ENCODE results near the gene PKP1. TPM values are rescaled to one million over a fixed set of nuclear protein-coding genes. Genes with fewer than 3 reads are reported as not detected.

The PKP1 gene
- total RNA-seq, 1 experiment from 2014 or later: 0.15 TPM

DNA sequence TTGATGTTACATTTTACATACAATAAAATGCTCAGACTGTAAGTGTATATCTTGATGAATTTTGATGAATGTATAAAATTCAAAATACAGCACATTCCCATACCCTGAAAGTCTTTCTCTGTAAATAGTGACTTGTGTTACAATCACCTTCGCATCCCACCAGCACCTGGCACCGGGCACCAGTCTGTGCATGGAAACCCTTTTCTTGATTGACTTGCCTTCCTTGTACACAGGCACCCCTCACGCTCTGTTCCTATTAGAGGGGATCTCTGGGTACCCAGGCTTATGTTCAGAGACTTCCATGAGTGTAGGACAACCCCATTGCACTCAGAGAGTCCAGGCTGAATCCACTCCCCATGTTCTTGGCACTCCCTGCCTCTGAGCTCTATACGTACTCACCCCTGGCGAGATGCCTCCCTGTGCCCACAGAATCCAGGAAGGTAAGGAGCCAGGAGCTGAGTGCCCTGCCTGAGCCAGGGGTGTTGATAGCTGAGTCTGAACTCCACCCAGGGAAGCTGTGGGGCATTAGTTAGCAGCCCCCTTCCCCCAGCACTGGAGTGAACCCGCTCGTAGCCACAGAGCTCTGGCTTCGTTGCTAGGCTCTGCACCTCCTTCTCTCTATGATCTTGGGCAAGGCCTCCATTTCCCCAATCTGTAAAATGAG is 22.5 kb upstream of the PKP1 start:
- no peak for DNase-seq (ENCODE audit: low read depth)

GRCh38 chr1:201261771-201262547 is 21.3 kb upstream of the PKP1 start:
- no peak for DNase-seq (ENCODE audit: low read depth)

GRCh38 chr1:201262963-201263608 is 20.2 kb upstream of the PKP1 start:
- DNase-seq (ENCODE audit: low read depth): no peak

GRCh38 chr1:201264072-201264471 is 19.2 kb upstream of the PKP1 start:
- DNase-seq (ENCODE audit: low read depth): no peak

DNA sequence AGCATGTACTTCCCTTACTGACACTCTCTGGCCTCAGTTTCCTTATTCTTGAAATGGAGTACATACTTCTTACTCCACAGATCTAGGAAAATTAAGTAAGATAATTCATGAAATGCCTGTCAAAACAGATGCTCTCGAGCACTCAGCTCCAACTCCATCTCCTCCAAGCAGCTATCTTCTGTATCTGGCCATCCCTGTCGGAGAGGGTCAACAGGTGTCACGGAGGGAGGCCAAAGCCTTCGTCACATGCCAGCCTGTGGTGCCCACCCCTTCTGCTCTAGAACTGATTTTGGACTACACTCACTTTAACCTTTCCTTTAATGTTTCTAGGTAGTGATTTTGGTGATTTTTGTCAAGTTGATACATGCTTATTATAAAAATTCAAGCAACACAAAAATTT is 18.8 kb upstream of the PKP1 start:
- no peak for DNase-seq (ENCODE audit: low read depth)

GRCh38 chr1:201265756-201266155 is 17.6 kb upstream of the PKP1 start:
- DNase-seq (ENCODE audit: low read depth): no peak

DNA sequence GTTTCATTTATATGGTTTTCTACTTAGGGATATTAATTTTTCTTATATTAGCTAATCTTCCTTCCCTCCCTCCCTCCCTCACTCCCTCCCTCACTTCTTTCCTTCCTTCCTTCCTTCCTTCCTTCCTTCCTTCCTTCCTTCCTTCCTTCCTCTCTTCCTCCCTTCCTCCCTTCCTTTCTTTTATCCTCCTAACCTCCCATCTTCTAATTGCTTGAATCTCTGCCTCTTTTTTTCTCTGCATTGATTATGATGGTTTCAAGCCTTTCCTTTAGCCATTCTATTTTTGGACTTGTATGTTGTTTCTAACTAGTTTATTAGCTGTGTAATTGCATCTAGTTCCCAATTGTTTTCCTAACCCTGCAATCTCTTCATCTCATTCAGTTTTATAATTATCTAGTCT is 17.0 kb upstream of the PKP1 start:
- no peak for DNase-seq (ENCODE audit: low read depth)

GRCh38 chr1:201266774-201267173 is 16.5 kb upstream of the PKP1 start:
- peak; percentile 77 for DNase-seq (ENCODE audit: low read depth)

DNA sequence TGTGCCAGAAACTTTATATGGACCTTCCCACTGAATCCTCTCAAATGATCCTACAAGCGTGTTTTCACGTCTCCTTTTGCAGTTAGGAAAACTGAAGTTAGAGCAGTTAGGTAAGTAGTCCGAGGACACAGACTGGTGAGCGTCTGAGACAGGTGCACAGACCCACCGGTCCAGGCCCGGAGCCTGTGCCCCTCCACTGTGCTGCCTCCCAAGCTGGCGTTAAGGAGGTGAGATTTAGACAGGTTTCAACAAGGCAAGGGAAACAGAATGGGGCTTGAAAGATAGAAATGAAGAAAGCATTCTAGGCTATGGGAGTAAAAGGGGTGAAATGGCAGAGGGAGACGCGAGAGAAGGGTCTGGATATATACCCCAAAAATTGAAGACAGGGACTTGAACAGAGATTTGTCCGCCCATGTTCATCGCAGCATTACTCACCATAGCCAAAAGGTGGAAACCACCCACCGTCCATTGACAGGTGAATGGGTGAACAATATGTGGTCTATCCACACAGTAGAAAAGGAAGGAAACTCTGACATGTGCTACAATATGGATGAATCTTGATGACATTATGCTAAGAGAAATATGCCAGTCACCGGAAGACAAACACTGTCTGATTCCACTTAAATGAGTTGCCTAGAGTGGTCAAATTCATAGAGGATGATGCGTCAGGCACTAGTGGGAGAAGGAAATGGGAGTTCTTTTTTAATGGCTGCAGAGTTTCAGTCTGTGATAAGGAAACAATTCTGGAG is 15.7 kb upstream of the PKP1 start:
- DNase-seq (ENCODE audit: low read depth): peak; percentile 76

DNA sequence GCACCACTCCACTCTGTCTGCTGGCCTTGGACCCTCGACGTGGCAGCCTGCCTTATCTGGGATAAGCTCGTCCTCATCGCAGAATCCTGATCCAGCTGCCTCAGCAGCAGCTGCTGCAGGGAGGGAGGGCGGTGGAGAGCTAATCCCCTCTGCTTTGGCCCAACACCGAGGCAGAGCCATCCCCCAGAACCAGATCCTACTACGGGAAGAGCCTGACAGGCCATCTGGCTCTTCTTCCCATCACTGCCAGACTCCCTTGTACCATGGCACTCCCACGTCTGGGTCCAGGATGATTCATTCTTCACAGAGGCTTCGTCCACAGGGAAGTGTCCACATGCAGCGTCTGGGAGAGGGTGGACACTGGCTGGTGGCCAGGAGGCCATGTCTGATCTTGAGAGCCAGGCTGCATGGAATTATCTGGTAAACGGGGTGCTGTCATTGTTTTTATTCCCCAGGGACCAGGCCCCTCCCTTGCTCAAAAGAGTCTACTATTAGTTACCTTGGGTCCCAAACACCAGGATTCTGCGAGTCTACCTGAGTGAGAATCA is 14.6 kb upstream of the PKP1 start:
- peak; percentile 87 for DNase-seq (ENCODE audit: low read depth)

DNA sequence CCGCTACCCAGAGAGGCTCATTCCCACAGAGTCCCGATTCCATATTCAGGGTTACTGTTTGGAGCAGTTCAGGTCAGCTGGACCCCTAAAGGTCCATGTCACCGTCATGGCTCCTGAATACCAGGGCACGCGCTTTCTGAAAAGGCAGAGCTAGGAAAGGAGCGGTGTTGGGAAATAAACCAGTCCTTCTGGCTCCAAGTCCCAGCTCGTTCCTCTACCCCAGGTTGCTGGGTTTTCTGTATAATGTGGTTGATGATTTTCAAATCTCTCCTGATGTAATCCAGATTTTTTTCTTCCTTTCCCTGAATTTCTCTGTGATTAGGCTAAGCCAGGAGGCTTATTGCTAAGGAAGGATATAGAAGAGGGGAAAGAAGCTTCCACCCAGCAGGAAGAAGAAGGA is 14.0 kb upstream of the PKP1 start:
- no peak for DNase-seq (ENCODE audit: low read depth)

DNA sequence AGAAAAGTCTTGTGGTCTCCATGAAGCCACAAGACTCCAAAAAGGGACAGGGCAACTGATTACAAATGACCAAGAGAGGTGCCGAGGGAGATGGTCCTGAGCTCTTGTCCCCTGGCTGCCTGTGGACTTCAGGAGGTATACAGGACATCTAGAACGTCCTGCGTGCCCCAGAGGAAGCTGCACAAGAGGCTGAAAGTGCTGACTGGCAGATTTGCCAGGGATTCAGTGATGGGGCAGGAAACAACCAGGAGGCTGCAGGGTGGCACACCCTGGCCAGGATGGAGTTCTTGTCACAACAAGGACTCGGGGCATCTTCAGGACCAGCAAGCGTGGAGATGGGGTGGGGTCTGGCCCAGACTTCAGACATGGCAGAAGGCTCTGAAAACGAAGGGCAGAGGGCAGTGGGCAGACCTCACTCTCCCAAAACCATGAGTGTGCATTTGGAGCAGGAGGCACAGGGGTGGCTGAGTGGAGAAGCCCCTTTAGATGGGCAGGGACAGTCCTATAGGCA is 13.4 kb upstream of the PKP1 start:
- no peak for DNase-seq (ENCODE audit: low read depth)

DNA sequence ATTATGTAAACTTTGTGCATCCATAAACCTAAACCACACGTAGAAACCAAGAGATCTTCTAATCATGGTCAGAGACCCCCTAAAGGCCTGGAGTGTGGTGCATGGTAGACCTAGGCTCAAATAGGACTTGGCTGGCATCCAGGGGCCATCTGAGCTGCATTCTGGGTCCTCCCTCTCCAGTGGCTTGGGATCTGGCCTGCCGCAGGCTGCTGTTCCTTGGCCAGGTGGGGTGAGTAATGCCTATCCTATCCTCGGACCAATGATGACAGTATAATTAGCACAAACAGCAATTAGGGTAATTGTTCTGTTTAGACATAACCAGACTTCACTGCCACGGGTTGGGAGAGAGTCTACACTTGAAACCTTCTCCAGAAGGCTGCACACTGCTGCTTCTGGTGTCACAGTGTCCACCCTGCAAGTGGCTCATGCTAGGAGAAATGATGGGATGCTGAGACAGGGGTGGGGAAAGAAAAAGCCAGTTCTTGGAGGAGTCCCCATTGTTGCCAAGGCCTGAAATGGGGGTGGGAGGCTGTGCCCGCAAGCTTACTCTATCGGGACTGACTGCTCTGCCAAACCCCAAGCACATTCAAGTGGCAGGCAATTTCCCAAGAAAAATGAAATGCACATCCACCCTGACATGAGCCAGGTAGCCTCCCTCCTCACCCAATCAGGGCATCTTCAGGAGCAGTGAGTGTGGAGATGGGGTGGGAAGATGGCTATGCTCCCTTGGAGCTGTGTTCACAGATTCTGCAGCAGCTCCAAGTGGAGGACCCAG is 12.5 kb upstream of the PKP1 start:
- DNase-seq (ENCODE audit: low read depth): no peak

GRCh38 chr1:201272799-201273198 is 10.5 kb upstream of the PKP1 start:
- no peak for DNase-seq (ENCODE audit: low read depth)

DNA sequence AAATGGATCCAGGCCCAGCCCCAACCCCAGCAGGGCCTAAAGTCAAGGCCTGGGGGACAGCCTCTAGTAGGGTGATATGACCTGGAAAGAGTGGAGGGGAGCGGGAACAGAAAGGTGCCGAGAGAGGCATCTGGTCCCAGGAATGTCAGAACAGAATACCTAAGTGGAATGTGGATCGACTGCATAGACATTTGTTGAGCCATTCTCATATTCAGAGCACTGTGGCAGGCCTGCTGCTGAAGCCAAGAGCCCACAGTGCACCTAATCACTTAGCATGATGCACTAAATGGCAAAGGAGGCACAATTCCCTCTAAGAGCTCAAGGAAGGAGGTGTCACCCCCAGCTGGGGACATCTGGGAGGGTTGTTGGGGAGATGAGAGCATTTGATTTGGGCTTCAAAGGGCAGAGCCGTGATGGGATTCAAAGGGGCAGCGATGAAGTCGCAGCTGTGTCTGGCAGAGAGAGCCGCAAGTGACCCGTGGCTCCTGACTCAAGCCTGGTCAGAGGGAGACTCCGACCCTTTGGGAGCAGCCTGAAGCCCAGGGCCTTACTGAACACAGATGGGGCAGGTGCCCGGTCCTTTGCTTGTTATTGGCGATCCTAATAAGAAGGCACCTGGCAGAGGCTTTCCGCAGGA is 8.6 kb upstream of the PKP1 start:
- DNase-seq (ENCODE audit: low read depth): no peak

DNA sequence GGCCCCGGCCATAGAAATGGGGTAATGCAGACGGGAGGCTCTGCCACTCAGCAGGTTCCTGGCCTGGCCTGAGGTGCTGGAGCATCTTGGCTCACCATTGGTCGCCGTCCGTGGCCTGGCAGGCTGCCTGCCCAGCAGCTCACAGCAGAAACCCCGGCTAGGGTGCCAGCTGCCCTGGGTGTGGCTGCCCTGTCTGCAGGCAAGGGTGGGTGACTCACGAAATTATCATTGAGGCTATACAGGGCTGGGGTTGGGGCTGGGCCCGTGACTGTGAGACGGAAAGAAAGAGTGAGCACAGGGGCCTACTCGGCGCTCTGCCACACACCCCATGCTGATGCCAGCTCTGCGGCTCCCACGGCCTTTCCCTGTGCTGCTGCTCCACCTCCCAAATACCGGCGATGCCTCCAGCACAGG is 8.0 kb upstream of the PKP1 start:
- DNase-seq (ENCODE audit: low read depth): peak; percentile 97

DNA sequence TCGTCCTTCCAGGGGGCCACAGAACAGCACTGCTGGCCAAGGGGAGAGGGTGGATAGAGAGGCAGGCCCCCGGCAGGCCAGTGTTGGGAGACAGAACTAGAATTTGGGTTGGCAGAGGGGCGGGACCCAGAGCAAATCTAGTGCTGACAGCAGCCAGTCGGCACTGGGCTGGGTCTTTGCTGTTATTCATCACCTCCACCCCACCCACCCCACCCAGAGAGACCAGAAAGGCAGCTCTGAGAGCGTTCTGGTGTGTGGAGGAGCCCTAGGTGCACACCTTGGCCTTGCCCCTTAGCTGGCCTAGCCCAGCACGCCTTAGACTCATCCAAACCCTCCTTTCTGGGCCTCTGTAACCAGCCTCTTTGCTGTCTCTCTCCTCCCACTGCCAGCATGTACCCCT is 6.4 kb upstream of the PKP1 start:
- DNase-seq (ENCODE audit: low read depth): no peak

DNA sequence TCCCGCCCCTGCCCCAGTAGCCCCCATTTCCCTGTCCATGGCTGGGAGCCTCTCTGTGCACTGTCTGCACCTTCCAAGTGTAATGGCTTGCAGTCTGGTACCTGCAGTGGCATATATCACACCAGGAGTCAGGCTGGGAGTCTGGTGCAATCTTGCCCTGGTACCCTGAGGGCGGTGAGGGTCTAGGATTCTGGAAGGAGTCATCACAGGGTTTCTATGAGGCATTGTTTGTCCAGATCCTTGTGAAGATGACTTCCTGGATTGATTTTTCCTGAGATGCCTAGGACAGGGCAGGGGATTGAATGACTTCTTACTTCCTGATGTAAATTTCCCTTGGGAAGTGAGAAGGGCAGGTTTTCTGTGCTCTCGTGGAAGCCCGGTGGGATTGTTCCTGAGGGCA is 5.9 kb upstream of the PKP1 start:
- DNase-seq (ENCODE audit: low read depth): no peak

GRCh38 chr1:201279313-201279712 is 4.0 kb upstream of the PKP1 start:
- peak; percentile 32 for DNase-seq (ENCODE audit: low read depth)

- DNase-seq (ENCODE audit: low read depth): no peak
These were observed 2.4 kb upstream of the PKP1 start for GRCh38 chr1:201280884-201281283.

DNA sequence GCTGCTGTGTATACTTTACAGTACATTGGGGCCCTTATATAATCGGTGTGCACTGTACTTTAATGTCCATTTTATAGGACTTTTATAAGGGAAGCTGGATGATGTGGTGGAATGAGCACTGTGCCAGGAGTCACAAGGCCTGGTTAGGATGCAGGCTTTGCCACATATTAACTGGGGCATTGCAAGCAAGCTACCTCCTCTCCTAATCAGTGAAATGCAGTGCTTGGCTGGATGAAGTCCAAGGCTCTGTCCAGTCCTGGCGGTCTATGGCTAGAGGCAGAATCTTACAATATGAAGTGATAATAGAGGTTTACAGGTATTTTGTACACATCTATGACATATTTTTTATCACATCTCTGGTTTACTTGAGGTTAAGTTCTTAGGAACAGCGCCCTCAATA is 1.7 kb upstream of the PKP1 start:
- no peak for DNase-seq (ENCODE audit: low read depth)
